AG09319 (cell line): ENCODE data around the gene IL12RB2.

Experiments used
- DNase-seq: peaks from one replicate; pipeline ENCODE4 v3.0.0-alpha.2; 2010; ENCODE audit warnings: low read depth; ENCODE audit errors: extremely low read depth
- TF ChIP-seq, protein P1 (sequence below): IDR thresholded peaks from 2 replicates; pipeline ENCODE4 v1.5.1; 2011; ENCODE audit warnings: low read depth, mild to moderate bottlenecking, inconsistent platforms, low read length, moderate library complexity

The IL12RB2 gene

GRCh38 chr1:67324068-67324467 is 16.4 kb downstream of the IL12RB2 start:
- TF ChIP-seq, protein P1, sequence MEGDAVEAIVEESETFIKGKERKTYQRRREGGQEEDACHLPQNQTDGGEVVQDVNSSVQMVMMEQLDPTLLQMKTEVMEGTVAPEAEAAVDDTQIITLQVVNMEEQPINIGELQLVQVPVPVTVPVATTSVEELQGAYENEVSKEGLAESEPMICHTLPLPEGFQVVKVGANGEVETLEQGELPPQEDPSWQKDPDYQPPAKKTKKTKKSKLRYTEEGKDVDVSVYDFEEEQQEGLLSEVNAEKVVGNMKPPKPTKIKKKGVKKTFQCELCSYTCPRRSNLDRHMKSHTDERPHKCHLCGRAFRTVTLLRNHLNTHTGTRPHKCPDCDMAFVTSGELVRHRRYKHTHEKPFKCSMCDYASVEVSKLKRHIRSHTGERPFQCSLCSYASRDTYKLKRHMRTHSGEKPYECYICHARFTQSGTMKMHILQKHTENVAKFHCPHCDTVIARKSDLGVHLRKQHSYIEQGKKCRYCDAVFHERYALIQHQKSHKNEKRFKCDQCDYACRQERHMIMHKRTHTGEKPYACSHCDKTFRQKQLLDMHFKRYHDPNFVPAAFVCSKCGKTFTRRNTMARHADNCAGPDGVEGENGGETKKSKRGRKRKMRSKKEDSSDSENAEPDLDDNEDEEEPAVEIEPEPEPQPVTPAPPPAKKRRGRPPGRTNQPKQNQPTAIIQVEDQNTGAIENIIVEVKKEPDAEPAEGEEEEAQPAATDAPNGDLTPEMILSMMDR: no peak
- DNase-seq: no peak

- DNase-seq: no peak
- TF ChIP-seq, protein P1: no peak
Observed at GRCh38 chr1:67327864-67328466, 20.3 kb downstream of the IL12RB2 start.

- no peak for DNase-seq
- TF ChIP-seq, protein P1: no peak
Observed at GRCh38 chr1:67332653-67333529, 25.2 kb downstream of the IL12RB2 start.

GRCh38 chr1:67333603-67334002 is 25.9 kb downstream of the IL12RB2 start:
- TF ChIP-seq, protein P1: no peak
- no peak for DNase-seq

GRCh38 chr1:67335411-67335810 is 27.7 kb downstream of the IL12RB2 start:
- no peak for DNase-seq
- TF ChIP-seq, protein P1: no peak

- TF ChIP-seq, protein P1: no peak
- no peak for DNase-seq
Observed at GRCh38 chr1:67336157-67336556, 28.5 kb downstream of the IL12RB2 start.

- no peak for DNase-seq
- TF ChIP-seq, protein P1: no peak
Observed at GRCh38 chr1:67336783-67337182, 29.1 kb downstream of the IL12RB2 start.
